ENCODE results near the gene GINS2. TPM values are rescaled to one million over a fixed set of nuclear protein-coding genes. Genes with fewer than 3 reads are reported as not detected.

GINS2 gene
- total RNA-seq, 1 experiment from 2014 or later = 11.3 TPM

DNA sequence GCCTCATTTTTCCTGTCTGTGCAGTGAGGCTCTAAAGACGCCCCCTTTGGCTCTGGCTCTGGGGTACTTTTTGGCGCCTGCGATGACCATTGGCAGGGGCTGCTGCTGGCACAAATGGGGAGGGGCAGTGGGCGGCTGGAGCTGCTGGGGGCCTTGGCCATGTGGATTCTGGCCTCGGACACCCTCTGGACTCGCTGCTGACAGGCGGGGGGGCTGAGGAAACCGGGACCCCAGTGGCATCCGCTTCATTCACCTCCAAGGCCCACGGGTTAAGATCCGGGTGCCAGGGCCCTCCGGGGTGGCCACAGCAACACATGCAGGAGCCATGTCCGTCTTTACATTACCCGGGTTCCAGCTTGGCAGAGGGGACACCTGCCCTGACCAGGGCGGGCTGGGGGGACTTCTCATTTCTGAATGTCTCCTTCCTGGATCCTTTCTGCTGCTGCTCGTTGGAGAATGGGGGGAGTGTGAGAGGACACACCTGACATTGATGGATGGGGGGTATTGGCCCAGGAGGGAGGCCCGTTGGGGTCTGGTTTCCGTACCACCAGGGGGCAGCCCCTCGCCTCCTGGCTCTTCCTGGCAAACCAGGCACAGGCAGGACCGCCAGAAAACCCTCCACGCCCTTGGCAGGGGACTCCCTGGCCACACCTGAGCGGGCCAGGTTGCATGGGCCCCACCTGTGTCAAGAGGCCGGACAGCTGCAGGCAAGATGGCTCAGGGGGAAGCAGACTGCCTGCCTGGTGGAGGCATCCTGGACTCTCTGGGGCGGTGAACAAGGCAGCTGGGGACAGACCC lies 53.8 kb downstream of the GINS2 start:
- Mint-ChIP-seq H3K27ac (ENCODE audit: low read depth, unreplicated experiment) (no peak overlapping the region), H3K36me3 (ENCODE audit: insufficient read depth, unreplicated experiment) (no peaks in the 10 kb centered on the region), H3K4me3 (ENCODE audit: unreplicated experiment) (no peak overlapping the region), H3K4me1 (ENCODE audit: insufficient read depth, unreplicated experiment) (peaks cover 4% of the 10 kb centered on the region), H3K27me3 (ENCODE audit: insufficient read depth, unreplicated experiment) (no peaks in the 10 kb centered on the region), H3K9me3 (ENCODE audit: unreplicated experiment) (no peaks in the 10 kb centered on the region)
- intact Hi-C loops (cut with micrococcal nuclease) = no loop called here
- TF ChIP-seq, protein P1, sequence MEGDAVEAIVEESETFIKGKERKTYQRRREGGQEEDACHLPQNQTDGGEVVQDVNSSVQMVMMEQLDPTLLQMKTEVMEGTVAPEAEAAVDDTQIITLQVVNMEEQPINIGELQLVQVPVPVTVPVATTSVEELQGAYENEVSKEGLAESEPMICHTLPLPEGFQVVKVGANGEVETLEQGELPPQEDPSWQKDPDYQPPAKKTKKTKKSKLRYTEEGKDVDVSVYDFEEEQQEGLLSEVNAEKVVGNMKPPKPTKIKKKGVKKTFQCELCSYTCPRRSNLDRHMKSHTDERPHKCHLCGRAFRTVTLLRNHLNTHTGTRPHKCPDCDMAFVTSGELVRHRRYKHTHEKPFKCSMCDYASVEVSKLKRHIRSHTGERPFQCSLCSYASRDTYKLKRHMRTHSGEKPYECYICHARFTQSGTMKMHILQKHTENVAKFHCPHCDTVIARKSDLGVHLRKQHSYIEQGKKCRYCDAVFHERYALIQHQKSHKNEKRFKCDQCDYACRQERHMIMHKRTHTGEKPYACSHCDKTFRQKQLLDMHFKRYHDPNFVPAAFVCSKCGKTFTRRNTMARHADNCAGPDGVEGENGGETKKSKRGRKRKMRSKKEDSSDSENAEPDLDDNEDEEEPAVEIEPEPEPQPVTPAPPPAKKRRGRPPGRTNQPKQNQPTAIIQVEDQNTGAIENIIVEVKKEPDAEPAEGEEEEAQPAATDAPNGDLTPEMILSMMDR (IDR thresholded peaks at IDR 0.05; ENCODE audit: unreplicated experiment) = no peak
- DNase-seq (ENCODE audit: unreplicated experiment) = no peak
- ChIA-PET POLR2A (interaction anchor here (1.0 to 1.4 kb wide), 2 partner anchors 15 to 19 kb away, joined by 3 to 4 read pairs; no protein-coding TSS in a partner anchor), CTCF (interaction anchor here (0.7 to 1.3 kb wide), 2 partner anchors 19 to 24 kb away, joined by 3 to 7 read pairs; no protein-coding TSS in a partner anchor)
- no TSS peak for BruUV-seq (replicated peaks)

DNA sequence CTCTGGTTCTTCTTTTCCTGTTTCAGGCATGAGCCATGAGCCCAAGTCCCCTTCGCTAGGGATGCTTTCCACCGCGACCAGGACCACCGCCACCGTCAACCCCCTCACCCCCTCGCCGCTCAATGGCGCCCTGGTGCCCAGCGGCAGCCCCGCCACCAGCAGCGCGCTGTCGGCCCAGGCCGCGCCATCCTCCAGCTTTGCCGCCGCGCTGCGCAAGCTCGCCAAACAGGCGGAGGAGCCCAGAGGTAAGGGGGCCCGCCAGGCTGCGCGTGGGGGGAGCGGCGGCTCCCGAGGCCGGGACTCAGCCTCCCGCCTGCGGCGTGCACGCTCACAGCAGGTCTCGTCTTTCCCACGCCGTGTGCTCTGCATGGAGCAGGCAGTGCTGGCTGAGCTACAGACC lies 54.9 kb downstream of the GINS2 start:
- H3K9me3 Mint-ChIP-seq (ENCODE audit: unreplicated experiment) = no peaks in the 10 kb centered on the region
- intact Hi-C loops (cut with micrococcal nuclease) = no loop called here
- BruUV-seq (replicated peaks) = no TSS peak
- CTCF ChIA-PET = no interaction called here
- H3K36me3 Mint-ChIP-seq (ENCODE audit: insufficient read depth, unreplicated experiment) = peaks cover 5% of the 10 kb centered on the region
- peaks cover 4% of the 10 kb centered on the region for H3K4me1 Mint-ChIP-seq (ENCODE audit: insufficient read depth, unreplicated experiment)
- H3K4me3 Mint-ChIP-seq (ENCODE audit: unreplicated experiment) = no peak overlapping the region
- no peak overlapping the region for H3K27ac Mint-ChIP-seq (ENCODE audit: low read depth, unreplicated experiment)
- POLR2A ChIA-PET = no interaction called here
- TF ChIP-seq, protein P1 (IDR thresholded peaks at IDR 0.05; ENCODE audit: unreplicated experiment) = no peak
- no peaks in the 10 kb centered on the region for H3K27me3 Mint-ChIP-seq (ENCODE audit: insufficient read depth, unreplicated experiment)
- no peak for DNase-seq (ENCODE audit: unreplicated experiment)

DNA sequence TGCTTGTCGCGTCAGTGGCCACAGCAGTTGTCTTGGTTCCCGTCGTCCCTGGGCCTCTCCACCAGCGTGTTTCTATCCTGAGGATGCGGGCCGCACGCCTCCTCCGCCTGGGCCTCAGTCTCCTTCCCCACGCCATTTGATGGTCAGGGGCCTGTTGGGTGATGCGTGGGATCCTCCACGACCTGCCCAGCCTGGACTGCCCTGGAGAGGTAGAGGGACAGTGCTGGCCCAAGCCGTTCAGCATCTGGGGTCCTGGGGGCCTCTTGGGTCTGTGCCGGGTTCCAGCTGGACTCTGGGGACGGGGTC lies 55.4 kb downstream of the GINS2 start:
- H3K27me3 Mint-ChIP-seq (ENCODE audit: insufficient read depth, unreplicated experiment) = no peaks in the 10 kb centered on the region
- ChIA-PET CTCF (interaction anchor here (0.6 kb wide), 1 partner anchor 1646 kb away, joined by 3 read pairs; no protein-coding TSS in a partner anchor), POLR2A (no interaction called here)
- BruUV-seq (replicated peaks) = no TSS peak
- no peak for DNase-seq (ENCODE audit: unreplicated experiment)
- H3K4me1 Mint-ChIP-seq (ENCODE audit: insufficient read depth, unreplicated experiment) = peaks cover 4% of the 10 kb centered on the region
- no peak overlapping the region for H3K4me3 Mint-ChIP-seq (ENCODE audit: unreplicated experiment)
- H3K9me3 Mint-ChIP-seq (ENCODE audit: unreplicated experiment) = no peaks in the 10 kb centered on the region
- TF ChIP-seq, protein P1 (IDR thresholded peaks at IDR 0.05; ENCODE audit: unreplicated experiment) = no peak
- H3K36me3 Mint-ChIP-seq (ENCODE audit: insufficient read depth, unreplicated experiment) = peaks cover 5% of the 10 kb centered on the region
- intact Hi-C loops (cut with micrococcal nuclease) = no loop called here
- no peak overlapping the region for H3K27ac Mint-ChIP-seq (ENCODE audit: low read depth, unreplicated experiment)

GRCh38 chr16:85632709-85633437 lies 55.9 kb downstream of the GINS2 start:
- intact Hi-C loops (cut with micrococcal nuclease) = no loop called here
- POLR2A ChIA-PET = no interaction called here
- Mint-ChIP-seq H3K9me3 (ENCODE audit: unreplicated experiment) (no peaks in the 10 kb centered on the region), H3K27ac (ENCODE audit: low read depth, unreplicated experiment) (no peak overlapping the region), H3K27me3 (ENCODE audit: insufficient read depth, unreplicated experiment) (no peaks in the 10 kb centered on the region), H3K4me3 (ENCODE audit: unreplicated experiment) (no peak overlapping the region), H3K36me3 (ENCODE audit: insufficient read depth, unreplicated experiment) (peaks cover 5% of the 10 kb centered on the region), H3K4me1 (ENCODE audit: insufficient read depth, unreplicated experiment) (peaks cover 4% of the 10 kb centered on the region)
- BruUV-seq (replicated peaks) = no TSS peak
- CTCF ChIA-PET = interaction anchor here (0.6 to 1.4 kb wide), 2 partner anchors 17 to 1646 kb away, joined by 3 to 6 read pairs; no protein-coding TSS in a partner anchor
- TF ChIP-seq, protein P1 (IDR thresholded peaks at IDR 0.05; ENCODE audit: unreplicated experiment) = no peak
- no peak for DNase-seq (ENCODE audit: unreplicated experiment)
